SK-N-SH (cell line): ENCODE measurements around the gene ZNF709.

ENCODE experiments used
- EP300 ChIP-seq, 2 experiments: IDR thresholded peaks; 2 replicates each; pipeline versions ENCODE4 v1.4.0 to v1.6.1; 2012; ENCODE audit warnings: borderline replicate concordance in 1 of 2, low read depth in 1 of 2, low read length in 1 of 2
- FOXJ3 ChIP-seq: sonication (generic); formaldehyde crosslinking; IDR thresholded peaks from 2 replicates; pipeline ENCODE4 v1.5.1; 2020; ENCODE audit warnings: mild to moderate bottlenecking, missing genetic modification reagents
- MXI1 ChIP-seq: IDR thresholded peaks from 2 replicates; pipeline ENCODE4 v1.6.1; 2012; ENCODE audit warnings: mild to moderate bottlenecking, low read depth, low read length, improper control_type of control experiment
- NFIC ChIP-seq: IDR thresholded peaks from 2 replicates; pipeline ENCODE4 v1.4.0; 2012; ENCODE audit warnings: borderline replicate concordance
- NRF1 ChIP-seq: IDR thresholded peaks from 2 replicates; pipeline ENCODE4 v1.6.1; 2012; ENCODE audit warnings: low read depth, mild to moderate bottlenecking, low read length
- POLR2AphosphoS5 ChIP-seq: IDR thresholded peaks from 2 replicates; pipeline ENCODE4 v1.6.1; 2012; ENCODE audit warnings: low read depth, low read length
- SMC3 ChIP-seq: IDR thresholded peaks from 2 replicates; pipeline ENCODE4 v1.6.1; 2012; ENCODE audit warnings: low read depth, low read length, improper control_type of control experiment
- TAF1 ChIP-seq: IDR thresholded peaks from 2 replicates; pipeline ENCODE4 v1.6.1; 2012; ENCODE audit warnings: low read depth, mild to moderate bottlenecking, low read length, moderate library complexity, borderline replicate concordance
- TCF12 ChIP-seq: IDR thresholded peaks from 2 replicates; pipeline ENCODE4 v1.4.0; 2012
- TF ChIP-seq, protein P1 (sequence below): IDR thresholded peaks from 2 replicates; pipeline ENCODE4 v1.4.0; 2012; ENCODE audit warnings: low read depth
- TF ChIP-seq, protein P2 (sequence below): fragments of 200-600 bp; sonication (generic); IDR thresholded peaks from 2 replicates; pipeline ENCODE4 v1.6.1; 2017; ENCODE audit warnings: antibody characterized with exemption, mild to moderate bottlenecking, moderate library complexity
- TF ChIP-seq, protein P3 (sequence below): IDR thresholded peaks from 2 replicates; pipeline ENCODE4 v1.6.1; 2012; ENCODE audit warnings: mild to moderate bottlenecking, low read depth, low read length, moderate library complexity
- TF ChIP-seq, protein P4 (sequence below): IDR thresholded peaks from 2 replicates; pipeline ENCODE4 v1.4.0; 2012; ENCODE audit warnings: low read depth, borderline replicate concordance

DNA sequence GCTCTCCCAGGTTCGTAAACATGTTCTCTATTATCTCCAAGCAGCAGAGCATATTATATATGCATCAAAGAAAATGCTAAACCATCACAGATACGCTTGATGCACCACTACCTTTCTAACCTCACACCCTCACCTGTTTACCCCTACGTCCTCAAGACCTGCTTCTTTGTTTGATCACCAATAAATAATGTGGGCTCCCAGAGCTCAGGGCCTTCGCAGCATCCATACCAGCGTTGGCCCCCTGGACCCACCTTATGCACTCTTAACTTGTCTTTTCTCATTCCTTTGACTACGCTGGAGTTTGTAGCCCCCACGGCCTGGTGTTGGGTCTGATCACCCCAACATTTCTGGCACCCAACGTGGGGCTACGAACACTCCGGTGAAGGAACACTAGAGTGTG lies 33.8 kb downstream of the ZNF709 start:
- TF ChIP-seq, protein P1, sequence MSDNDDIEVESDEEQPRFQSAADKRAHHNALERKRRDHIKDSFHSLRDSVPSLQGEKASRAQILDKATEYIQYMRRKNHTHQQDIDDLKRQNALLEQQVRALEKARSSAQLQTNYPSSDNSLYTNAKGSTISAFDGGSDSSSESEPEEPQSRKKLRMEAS, result no peak
- TF ChIP-seq, protein P2, sequence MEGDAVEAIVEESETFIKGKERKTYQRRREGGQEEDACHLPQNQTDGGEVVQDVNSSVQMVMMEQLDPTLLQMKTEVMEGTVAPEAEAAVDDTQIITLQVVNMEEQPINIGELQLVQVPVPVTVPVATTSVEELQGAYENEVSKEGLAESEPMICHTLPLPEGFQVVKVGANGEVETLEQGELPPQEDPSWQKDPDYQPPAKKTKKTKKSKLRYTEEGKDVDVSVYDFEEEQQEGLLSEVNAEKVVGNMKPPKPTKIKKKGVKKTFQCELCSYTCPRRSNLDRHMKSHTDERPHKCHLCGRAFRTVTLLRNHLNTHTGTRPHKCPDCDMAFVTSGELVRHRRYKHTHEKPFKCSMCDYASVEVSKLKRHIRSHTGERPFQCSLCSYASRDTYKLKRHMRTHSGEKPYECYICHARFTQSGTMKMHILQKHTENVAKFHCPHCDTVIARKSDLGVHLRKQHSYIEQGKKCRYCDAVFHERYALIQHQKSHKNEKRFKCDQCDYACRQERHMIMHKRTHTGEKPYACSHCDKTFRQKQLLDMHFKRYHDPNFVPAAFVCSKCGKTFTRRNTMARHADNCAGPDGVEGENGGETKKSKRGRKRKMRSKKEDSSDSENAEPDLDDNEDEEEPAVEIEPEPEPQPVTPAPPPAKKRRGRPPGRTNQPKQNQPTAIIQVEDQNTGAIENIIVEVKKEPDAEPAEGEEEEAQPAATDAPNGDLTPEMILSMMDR, result no peak
- TF ChIP-seq TAF1 (no peak), NFIC (no peak), TCF12 (no peak), SMC3 (no peak), FOXJ3 (CRISPR knock-in tag) (no peak), NRF1 (no peak), MXI1 (no peak), EP300 (IDR thresholded peaks at IDR 0.05; ENCODE audit: borderline replicate concordance in 1 of 2, low read depth in 1 of 2, low read length in 1 of 2) (no peak), POLR2AphosphoS5 (no peak)
- TF ChIP-seq, protein P3, sequence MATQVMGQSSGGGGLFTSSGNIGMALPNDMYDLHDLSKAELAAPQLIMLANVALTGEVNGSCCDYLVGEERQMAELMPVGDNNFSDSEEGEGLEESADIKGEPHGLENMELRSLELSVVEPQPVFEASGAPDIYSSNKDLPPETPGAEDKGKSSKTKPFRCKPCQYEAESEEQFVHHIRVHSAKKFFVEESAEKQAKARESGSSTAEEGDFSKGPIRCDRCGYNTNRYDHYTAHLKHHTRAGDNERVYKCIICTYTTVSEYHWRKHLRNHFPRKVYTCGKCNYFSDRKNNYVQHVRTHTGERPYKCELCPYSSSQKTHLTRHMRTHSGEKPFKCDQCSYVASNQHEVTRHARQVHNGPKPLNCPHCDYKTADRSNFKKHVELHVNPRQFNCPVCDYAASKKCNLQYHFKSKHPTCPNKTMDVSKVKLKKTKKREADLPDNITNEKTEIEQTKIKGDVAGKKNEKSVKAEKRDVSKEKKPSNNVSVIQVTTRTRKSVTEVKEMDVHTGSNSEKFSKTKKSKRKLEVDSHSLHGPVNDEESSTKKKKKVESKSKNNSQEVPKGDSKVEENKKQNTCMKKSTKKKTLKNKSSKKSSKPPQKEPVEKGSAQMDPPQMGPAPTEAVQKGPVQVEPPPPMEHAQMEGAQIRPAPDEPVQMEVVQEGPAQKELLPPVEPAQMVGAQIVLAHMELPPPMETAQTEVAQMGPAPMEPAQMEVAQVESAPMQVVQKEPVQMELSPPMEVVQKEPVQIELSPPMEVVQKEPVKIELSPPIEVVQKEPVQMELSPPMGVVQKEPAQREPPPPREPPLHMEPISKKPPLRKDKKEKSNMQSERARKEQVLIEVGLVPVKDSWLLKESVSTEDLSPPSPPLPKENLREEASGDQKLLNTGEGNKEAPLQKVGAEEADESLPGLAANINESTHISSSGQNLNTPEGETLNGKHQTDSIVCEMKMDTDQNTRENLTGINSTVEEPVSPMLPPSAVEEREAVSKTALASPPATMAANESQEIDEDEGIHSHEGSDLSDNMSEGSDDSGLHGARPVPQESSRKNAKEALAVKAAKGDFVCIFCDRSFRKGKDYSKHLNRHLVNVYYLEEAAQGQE, result no peak
- TF ChIP-seq, protein P4, sequence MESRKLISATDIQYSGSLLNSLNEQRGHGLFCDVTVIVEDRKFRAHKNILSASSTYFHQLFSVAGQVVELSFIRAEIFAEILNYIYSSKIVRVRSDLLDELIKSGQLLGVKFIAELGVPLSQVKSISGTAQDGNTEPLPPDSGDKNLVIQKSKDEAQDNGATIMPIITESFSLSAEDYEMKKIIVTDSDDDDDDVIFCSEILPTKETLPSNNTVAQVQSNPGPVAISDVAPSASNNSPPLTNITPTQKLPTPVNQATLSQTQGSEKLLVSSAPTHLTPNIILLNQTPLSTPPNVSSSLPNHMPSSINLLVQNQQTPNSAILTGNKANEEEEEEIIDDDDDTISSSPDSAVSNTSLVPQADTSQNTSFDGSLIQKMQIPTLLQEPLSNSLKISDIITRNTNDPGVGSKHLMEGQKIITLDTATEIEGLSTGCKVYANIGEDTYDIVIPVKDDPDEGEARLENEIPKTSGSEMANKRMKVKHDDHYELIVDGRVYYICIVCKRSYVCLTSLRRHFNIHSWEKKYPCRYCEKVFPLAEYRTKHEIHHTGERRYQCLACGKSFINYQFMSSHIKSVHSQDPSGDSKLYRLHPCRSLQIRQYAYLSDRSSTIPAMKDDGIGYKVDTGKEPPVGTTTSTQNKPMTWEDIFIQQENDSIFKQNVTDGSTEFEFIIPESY, result no peak
